MCF 10A (cell line): ENCODE measurements around the gene ERLEC1. TPM values are rescaled to one million over a fixed set of nuclear protein-coding genes. Genes with fewer than 3 reads are reported as not detected.
"Not testable (repeated sequence)": the region's sequence is repeated elsewhere in the genome, so short reads cannot be mapped to it uniquely, and the experiment has no call there.

ENCODE experiments used
- BruUV-seq: library from RNA; stranded (reverse); fragments of 400-500 nt; replicated peaks from 2 replicates; lab custom pipeline; 2021; lab: Mats Ljungman, UMichigan
- CTCF ChIA-PET: fragments of 300-600 bp; sonication (Branson Sonifier 250); formaldehyde crosslinking; extraction: SDS; loops from one replicate; lab custom pipeline; 2021; ENCODE audit warnings: antibody characterized with exemption, inconsistent platforms; lab: Yijun Ruan, JAX
- POLR2A ChIA-PET: fragments of 300-600, 350-650 bp; sonication (Branson Sonifier 250); formaldehyde crosslinking; extraction: SDS; loops from one replicate; lab custom pipeline; 2020; ENCODE audit warnings: antibody characterized with exemption, inconsistent platforms; lab: Yijun Ruan, JAX
- DNase-seq: peaks from one replicate; pipeline ENCODE4 v3.0.0-alpha.2; 2018; ENCODE audit not compliant: unreplicated experiment
- H3K27ac Mint-ChIP-seq: one replicate; pipeline ENCODE4 v1.8.0; 2022; ENCODE audit warnings: mild to moderate bottlenecking, low read depth, mixed read lengths; ENCODE audit not compliant: unreplicated experiment
- H3K27me3 Mint-ChIP-seq: one replicate; pipeline ENCODE4 v1.8.0; 2022; ENCODE audit warnings: mixed read lengths; ENCODE audit not compliant: insufficient read depth, unreplicated experiment
- H3K36me3 Mint-ChIP-seq: one replicate; pipeline ENCODE4 v1.8.0; 2022; ENCODE audit warnings: mild to moderate bottlenecking, moderate library complexity, mixed read lengths; ENCODE audit not compliant: insufficient read depth, unreplicated experiment
- H3K4me1 Mint-ChIP-seq: one replicate; pipeline ENCODE4 v1.8.0; 2022; ENCODE audit warnings: mixed read lengths; ENCODE audit not compliant: insufficient read depth, unreplicated experiment
- H3K4me3 Mint-ChIP-seq: one replicate; pipeline ENCODE4 v1.8.0; 2022; ENCODE audit warnings: mild to moderate bottlenecking, moderate library complexity, mixed read lengths; ENCODE audit not compliant: unreplicated experiment
- H3K9me3 Mint-ChIP-seq: one replicate; pipeline ENCODE4 v1.8.0; 2022; ENCODE audit warnings: mixed read lengths; ENCODE audit not compliant: unreplicated experiment
- intact Hi-C: fragments of 100-400 bp; cut with micrococcal nuclease; formaldehyde crosslinking; loops from 2 replicates; pipeline ENCODE4 v1.14.1; 2022
- total RNA-seq: library from RNA; stranded (reverse); gene quantifications from 2 replicates; pipeline ENCODE4 v1.2.3, GENCODE V29; 2022
- TF ChIP-seq, protein P1 (sequence below): fragments of 200-600 bp; IDR thresholded peaks from one replicate; pipeline ENCODE4 v1.8.0; 2022; ENCODE audit warnings: antibody characterized with exemption, mild to moderate bottlenecking; ENCODE audit not compliant: unreplicated experiment

Gene ERLEC1
- total RNA-seq, 1 experiment from 2014 or later, result 51.4 TPM

DNA sequence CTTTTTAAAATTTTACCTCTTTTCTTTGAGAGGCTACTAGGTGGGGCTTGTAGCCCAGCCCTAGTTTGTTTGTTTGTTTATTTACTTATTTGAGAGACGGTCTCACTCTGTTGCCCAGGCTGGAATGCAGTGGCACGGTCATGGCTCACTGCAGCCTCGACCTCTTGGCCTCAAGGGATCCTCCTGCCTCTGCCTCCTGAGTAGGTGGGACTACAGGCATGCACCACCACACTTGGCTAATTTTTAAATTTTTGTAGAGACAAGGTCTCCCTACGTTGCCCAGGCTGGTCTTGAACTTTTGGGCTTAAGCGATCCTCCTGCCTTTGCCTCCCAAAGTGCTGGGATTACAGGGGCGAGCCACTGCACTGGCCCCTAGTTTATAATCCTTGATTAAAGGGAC lies 35.0 kb downstream of the ERLEC1 start:
- no peak overlapping the region for H3K4me3 Mint-ChIP-seq
- no TSS peak for BruUV-seq
- no peak overlapping the region for H3K27ac Mint-ChIP-seq
- peaks cover 5% of the 10 kb centered on the region for H3K4me1 Mint-ChIP-seq
- ChIA-PET POLR2A (no interaction called here), CTCF (interaction anchor here (0.7 kb wide), 1 partner anchor 21 kb away, joined by 3 read pairs; no protein-coding TSS in a partner anchor)
- no peak for DNase-seq
- intact Hi-C loops, result no loop called here
- peaks cover 31% of the 10 kb centered on the region for H3K36me3 Mint-ChIP-seq
- TF ChIP-seq, protein P1, sequence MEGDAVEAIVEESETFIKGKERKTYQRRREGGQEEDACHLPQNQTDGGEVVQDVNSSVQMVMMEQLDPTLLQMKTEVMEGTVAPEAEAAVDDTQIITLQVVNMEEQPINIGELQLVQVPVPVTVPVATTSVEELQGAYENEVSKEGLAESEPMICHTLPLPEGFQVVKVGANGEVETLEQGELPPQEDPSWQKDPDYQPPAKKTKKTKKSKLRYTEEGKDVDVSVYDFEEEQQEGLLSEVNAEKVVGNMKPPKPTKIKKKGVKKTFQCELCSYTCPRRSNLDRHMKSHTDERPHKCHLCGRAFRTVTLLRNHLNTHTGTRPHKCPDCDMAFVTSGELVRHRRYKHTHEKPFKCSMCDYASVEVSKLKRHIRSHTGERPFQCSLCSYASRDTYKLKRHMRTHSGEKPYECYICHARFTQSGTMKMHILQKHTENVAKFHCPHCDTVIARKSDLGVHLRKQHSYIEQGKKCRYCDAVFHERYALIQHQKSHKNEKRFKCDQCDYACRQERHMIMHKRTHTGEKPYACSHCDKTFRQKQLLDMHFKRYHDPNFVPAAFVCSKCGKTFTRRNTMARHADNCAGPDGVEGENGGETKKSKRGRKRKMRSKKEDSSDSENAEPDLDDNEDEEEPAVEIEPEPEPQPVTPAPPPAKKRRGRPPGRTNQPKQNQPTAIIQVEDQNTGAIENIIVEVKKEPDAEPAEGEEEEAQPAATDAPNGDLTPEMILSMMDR, result no peak
- no peaks in the 10 kb centered on the region for H3K9me3 Mint-ChIP-seq
- no peaks in the 10 kb centered on the region for H3K27me3 Mint-ChIP-seq

DNA sequence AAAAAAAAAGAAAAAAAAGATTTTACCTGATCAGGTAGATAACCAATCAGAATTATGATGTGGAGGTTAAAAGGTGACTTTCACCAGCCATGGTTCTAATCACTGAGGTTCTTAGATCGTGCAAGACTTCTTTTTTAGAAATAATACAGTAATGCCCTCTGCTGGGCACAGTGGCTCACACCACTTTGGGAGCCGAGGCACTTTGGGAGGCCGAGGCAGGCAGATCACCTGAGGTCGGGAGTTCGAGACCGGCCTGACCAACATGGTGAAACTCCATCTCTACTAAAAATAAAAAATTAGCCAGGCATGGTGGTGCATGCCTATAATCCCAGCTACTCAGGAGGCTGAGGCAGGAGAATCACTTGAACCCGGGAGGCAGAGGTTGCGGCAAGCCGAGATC lies 36.8 kb downstream of the ERLEC1 start:
- intact Hi-C loops, DNase-seq: not testable (repeated sequence)

DNA sequence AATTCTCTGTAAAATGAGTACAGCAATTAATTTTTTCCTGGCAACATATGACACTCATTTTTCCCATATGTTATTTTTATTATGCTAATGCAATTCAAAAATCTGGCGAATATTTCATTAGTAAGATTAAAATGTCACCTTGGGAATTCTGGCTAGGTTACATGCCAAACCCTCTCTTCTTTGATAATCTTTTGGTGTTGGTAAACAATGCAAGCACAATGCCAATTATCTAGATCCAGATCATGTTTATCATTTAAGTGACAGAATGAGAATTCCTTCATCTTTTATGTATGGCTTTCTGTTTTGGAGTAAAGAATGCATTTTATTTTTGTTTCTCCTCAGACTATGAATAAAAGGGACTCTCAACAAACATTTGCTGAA lies 39.2 kb downstream of the ERLEC1 start:
- no peak for DNase-seq
- intact Hi-C loops, result no loop called here
- ChIA-PET CTCF (no interaction called here), POLR2A (interaction anchor here (0.6 kb wide), 1 partner anchor 1841 kb away, joined by 3 read pairs; no protein-coding TSS in a partner anchor)
- no TSS peak for BruUV-seq
- Mint-ChIP-seq H3K27me3 (no peaks in the 10 kb centered on the region), H3K9me3 (no peaks in the 10 kb centered on the region), H3K36me3 (peaks cover 18% of the 10 kb centered on the region), H3K4me1 (peaks cover 11% of the 10 kb centered on the region), H3K4me3 (no peak overlapping the region), H3K27ac (no peak overlapping the region)
- TF ChIP-seq, protein P1, result no peak

More for the DNA sequence above, 36.8 kb downstream of the ERLEC1 start:
- Mint-ChIP-seq H3K36me3 (peaks cover 25% of the 10 kb centered on the region), H3K4me1 (peaks cover 11% of the 10 kb centered on the region)
- POLR2A ChIA-PET, result interaction anchor here (0.6 kb wide), 1 partner anchor 11 kb away, joined by 3 read pairs; no protein-coding TSS in a partner anchor
- H3K4me3 Mint-ChIP-seq, BruUV-seq, H3K27ac Mint-ChIP-seq, H3K9me3 Mint-ChIP-seq, H3K27me3 Mint-ChIP-seq: not testable (repeated sequence)
- CTCF ChIA-PET, result interaction anchor here (0.6 to 0.8 kb wide), 2 partner anchors 45 to 954 kb away, joined by 3 read pairs; no protein-coding TSS in a partner anchor

DNA sequence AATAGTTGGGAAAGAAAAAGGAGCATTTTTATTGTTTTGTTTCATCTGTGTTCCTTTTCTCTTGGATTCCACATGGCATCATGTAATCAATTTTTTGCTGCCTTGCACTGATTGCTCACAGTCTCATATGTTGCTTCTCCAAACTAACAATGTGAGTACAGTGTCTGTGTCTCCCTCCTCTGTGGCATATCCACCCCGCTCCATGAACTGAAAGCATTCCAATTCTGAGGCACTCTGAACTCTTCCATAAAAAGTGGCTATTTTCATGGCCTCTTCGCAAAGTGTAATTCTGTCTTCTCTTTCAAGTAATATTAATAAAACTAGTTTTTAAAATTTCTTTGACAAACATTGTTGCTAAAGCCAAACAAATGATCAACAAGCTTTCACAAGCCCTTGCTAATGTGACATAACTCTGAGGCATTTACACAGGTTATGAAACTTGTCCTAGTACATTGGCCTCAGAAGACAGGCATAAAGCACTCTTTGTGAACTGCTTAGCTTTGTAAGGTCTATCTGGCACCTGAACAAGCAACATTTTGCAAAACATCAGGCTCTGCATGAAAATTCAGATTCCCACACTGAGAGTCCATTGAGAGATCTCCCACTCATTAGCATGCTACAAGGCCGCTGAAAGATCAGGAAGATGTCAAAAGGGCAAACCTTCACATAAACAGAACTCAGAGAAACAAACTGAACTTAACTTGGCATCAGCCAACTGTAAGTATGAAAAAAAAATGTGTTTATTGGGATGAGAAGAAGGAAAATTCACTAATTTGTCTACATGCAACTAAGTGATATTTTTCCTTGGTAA lies 39.9 kb downstream of the ERLEC1 start:
- H3K4me3 Mint-ChIP-seq, result no peak overlapping the region
- ChIA-PET POLR2A (interaction anchor here (0.9 to 1.8 kb wide), 5 partner anchors 14 to 143 kb away, joined by 3 to 6 read pairs (median 3); no protein-coding TSS in a partner anchor), CTCF (no interaction called here)
- DNase-seq, result peak; percentile 23
- no peaks in the 10 kb centered on the region for H3K27me3 Mint-ChIP-seq
- no peak overlapping the region for H3K27ac Mint-ChIP-seq
- peaks cover 11% of the 10 kb centered on the region for H3K4me1 Mint-ChIP-seq
- peaks cover 18% of the 10 kb centered on the region for H3K36me3 Mint-ChIP-seq
- intact Hi-C loops, result no loop called here
- H3K9me3 Mint-ChIP-seq, result no peaks in the 10 kb centered on the region
- TF ChIP-seq, protein P1, result no peak
- no TSS peak for BruUV-seq
